Left lobe of liver (tissue), 2 donors: ENCODE results near the gene PRDM16. TPM values are rescaled to one million over a fixed set of nuclear protein-coding genes. Genes with fewer than 3 reads are reported as not detected.

ENCODE experiments used
- ATAC-seq: fragments of 200-7000 bp; cut with Tn5 transposase; one replicate; pipeline ENCODE4 v1.9.1; 2020; ENCODE audit warnings: mild to moderate bottlenecking, moderate library complexity
- DNase-seq: peaks from one replicate; pipeline ENCODE4 v3.0.0-alpha.2; 2020; ENCODE audit warnings: low spot score
- total RNA-seq: library from RNA; stranded (reverse); gene quantifications from one replicate; pipeline ENCODE4 v1.2.1, GENCODE V29; 2021
- donor health status: DM: no; HTN: no; CAD: no; lungs with moderate emphysema.
- donor health status: DM: no; HTN: yes; CAD: no.

PRDM16 gene
- total RNA-seq, 1 donor from 2014 or later, result 0.43 TPM

DNA sequence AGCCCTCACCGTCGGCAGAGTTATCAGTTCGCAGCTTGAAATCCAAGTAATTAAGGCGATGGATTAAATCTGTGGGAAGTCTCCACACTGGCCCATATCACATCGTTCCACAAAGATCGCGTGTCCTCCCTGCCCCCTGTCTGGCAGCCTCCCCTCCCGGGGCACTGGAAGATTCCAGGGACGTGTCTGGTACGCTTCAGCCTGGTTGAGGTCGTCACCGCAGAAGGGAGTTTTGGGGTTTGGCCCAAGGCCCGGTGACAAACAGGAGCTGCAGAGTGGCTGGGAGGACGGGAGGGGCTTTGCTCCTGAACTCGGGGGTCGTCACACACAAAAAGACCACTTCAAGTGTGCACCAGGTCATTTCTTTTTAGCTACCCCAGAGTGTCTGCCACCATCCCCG is 51.1 kb downstream of the PRDM16 start:
- DNase-seq (no peak), ATAC-seq (no peak)

DNA sequence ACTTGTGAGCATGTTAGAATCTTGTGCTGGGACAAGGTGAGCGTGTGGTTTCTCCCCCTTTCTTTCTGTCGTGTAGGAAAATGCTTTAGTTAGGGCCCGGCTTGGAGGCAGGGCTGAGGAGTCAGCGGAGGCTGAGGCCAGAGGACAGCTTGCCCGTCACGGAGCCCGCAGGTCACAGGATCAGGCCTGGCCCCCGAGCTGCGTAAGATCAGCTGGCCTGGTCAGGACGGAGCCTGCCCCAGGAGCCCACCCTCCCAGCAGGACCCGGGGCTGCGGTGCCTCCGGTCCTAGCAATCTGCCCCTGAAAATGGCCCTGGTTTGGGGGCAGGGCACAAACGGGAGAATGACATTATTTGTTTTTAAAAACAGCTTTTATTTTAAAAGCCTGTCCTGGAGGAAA is 52.0 kb downstream of the PRDM16 start:
- ATAC-seq, result no peak
- DNase-seq, result no peak

DNA sequence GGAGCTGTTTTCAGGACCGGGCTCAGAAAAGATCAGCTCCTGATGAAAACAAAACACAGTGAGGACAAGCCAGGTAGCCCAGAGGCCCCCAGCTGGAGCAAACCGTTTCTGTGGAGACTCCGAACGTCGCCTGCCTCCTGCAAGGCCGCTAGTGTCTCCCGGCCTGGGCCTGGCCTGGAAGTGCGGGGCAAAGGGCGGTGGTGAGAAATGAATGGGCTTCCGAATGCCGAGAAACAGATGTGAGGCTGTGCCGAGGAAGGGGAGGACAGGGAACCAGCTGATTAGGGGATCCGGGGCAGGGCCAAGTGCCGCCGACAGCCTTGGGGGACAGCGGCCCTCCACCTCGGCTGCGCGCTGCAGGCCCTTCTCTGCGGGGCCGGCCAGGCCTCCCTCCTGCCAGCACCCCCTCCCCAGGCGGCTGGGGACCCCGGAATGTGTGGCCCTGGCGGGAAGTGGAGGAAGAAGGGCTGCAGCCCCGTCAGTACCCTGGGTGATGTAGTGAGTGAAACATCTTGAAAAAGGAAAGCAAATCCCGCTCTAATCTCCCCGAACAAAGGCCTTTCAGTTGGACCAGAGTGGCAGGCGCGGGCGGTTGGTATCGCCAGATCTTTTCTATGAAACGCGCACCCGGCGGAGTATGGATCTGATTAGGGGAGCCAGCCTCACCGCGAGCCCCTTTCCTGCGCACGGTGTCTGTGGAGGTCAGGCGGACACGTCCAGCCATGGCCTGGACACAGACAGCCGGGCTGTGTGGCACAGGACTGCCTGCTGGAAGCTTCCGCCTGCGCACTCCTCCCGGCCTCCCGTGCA is 52.6 kb downstream of the PRDM16 start:
- no peak for ATAC-seq
- no peak for DNase-seq

DNA sequence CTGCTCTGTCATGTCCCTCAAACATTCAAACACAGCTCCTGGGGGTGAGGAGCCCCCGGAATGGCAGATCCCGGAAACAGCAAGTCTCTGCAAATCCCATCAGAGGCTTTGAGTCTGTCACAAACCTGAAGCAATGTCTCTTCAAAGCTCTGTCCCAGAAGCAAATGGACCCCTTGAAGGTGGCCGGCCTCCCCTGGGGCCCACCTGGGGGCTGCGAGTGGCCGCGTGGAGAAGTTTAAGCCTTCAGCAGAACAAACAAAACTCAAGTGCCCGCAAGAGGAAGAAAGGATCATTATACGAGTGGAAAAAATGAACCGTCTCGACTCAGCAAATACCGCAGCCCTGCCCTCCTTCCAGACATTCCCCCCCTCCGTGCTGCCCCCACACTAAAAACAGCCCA is 53.3 kb downstream of the PRDM16 start:
- ATAC-seq (no peak), DNase-seq (no peak)

DNA sequence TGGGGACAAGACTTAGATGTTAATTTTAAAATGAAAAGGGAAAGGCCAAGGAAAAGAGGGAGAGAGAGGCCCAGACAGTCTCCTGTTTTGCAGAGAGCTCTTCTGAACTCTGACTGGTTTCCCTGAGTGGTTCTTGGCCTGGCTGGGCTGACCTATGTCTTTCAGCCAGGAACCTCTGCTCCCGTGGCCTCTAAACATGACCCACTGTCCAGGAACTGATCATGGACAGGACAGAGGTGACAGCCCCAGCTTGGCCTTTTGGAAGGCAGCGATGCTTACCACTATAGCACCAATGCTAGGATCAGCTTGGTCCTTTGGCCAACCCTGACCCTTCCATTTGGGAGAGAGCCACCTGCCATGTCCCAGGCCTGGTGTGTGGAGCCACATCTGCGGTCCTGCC is 55.2 kb downstream of the PRDM16 start:
- peak; percentile 60 for DNase-seq
- peak; percentile 73 for ATAC-seq

DNA sequence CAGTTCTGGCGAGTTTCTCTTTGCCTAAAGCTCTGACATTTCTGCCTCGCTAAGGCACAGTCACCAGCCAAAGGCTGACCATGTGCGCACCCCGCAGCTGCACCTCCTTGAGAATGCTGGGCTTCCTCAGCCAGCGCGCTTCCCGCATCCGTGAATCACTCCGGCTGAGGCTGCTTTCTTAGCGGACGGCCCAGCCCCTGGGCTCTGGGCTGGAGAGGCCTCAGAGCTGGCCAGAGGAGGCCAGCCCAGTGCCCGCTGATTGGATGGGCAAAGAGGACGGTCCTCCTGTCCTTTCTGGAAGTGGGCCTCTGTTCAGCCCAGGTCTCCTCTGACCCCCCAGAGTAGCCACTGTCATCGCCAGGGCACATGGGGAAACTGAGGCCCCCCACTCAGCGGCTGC is 56.1 kb downstream of the PRDM16 start:
- no peak for DNase-seq
- no peak for ATAC-seq

DNA sequence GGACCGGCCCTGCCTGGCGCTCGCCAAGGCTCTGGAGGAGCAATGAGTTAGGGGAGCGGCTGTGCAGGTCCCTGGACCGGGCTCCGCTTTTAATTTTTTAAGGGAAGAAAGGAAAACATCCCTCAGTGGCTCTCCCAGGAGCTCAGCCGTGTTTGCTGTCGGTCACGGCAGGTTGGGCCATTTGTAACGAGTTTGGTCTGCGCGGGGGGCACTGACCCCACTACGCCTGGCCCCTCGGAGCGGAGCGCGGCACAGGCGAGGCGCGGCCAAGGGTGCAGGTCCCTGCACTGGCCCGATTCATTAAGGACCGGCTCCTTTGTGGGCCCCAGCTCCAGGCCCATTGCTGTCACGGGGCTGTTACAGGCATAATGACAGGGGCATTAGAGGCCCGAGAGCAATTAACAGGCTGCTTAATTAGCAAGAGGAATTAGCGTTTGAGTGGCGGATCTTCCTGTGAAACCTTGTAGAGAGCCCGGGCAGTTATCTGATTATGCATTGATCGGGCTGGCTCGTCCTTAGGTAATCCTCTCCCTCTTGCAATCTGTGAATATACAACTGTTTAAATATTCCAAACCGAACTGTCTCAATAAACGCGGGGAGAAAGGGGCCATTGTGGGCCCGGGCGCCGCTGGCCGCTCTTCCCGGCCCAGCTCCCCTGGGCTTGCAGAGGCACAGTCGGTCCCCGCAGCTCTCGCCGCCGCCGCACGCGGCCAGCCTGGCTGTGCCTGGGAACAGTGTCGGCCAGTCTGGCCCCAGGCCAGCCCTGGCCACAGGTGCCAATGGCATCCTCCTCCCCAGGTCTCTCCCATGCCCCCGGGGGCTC is 56.8 kb downstream of the PRDM16 start:
- ATAC-seq, result peak; percentile 74
- DNase-seq, result peak; percentile 55

DNA sequence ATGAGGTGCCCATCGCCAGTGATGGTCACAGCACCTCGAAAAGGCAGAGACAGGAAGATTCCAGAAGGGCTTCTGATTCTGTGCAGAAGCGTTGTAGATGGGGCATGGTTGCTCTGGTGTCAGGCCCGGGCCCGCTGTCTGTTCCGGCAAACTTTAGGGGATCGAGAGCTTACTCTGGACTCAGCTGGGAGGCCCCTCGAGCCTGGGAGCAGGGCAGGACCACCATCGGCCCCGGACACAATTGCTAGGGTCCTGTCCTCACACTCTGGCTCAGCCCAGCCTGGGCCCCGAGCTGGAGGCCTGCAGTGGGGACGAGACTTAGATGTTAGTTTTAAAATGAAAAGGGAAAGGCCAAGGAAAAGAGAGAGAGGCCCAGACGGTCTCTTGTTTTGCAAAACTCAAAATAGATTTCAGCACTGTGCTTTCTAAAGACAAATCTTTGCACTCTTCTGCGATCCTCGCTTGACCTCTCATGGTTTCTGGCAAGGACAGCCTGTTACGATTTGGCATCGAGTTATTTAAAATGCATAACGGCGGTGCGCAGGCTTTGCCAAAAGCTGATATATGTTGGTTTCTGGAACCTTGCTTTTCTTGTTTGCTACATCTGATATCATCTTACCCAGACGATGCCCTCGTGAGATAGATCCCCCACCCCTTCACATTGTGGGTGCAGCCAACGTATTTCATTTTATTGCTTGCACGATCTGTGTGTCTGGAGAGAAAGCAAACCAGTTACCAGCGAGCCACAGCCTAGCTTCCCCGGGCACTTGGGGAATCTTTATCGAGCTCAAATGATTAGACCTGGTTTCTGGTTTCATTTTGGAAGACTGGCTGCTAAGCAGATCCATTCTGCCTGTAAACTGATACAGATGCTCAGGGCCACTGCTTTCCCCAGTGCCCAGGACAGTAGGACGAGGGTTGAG is 58.0 kb downstream of the PRDM16 start:
- ATAC-seq (no peak), DNase-seq (no peak)

DNA sequence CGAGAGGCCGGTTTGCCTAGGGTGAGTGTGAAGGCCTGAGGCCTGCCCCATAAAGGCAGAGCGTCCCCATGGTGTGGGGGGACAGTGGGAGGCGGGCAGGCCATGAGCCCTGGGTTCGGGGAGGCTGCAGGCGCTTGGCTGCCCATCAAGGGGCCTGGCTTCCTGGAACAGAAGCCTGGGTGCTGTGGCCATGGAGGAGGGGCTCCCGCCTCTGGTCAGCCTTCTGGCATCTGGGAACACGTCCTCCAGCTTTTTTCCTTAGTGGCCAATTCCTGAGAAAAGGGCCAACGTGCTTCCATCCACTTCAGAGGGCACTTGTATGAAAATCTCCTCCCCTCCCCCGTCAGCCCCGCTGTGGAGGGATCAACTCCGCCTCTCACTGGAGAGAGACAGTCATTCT is 58.7 kb downstream of the PRDM16 start:
- ATAC-seq (no peak), DNase-seq (no peak)

DNA sequence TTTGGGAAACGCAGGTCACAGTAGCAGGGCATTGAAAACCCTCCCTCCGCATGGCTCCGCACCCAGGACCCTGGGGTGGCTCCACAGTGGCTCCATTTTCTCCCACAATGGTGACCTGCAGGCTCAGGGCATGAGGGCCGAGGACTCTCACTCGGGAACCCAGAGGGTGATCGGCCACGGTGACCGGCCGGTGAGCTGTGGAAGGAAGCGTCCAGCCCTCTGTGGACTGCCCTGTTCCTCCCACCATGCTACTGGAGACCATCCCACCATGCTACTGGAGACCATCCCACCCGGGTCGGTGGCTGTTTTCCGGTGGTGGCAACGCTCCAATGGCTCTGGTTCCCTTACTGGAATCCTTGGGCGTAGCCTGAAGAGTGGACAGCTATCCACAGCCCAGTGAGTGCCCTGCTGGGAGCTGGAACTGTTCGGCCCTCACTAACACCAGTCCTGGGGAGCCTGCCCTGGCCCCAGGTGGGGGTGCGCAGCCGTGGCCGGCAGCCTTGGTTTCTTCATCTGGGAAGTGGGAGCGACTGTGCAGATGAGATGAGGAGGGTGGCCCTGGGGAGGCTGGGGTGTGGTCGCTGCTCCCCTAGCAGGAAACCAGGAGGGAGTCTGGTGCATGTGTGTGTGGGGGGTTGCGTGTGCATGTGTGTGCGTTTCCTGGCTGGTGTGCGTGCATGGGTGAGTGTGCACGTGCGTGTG is 59.6 kb downstream of the PRDM16 start:
- DNase-seq, result no peak
- ATAC-seq, result no peak

DNA sequence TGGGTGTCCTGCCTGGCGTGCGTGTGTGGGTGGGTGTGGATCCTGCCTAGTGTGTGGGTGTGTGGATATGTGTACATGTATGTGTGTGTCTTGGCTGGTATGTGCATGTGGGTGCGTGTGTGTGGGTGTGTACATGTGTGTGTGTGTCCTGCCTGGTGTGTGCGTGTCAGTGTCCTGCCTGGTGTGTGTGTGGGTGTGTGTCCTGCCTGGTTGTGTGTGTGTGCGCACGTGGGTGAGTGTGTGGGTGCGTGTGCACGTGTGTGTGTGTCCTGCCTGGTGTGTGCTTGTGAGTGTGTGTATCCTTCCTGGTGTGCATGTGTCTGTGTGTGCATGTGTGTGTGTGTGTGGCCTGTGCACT is 60.1 kb downstream of the PRDM16 start:
- ATAC-seq, result no peak
- no peak for DNase-seq

DNA sequence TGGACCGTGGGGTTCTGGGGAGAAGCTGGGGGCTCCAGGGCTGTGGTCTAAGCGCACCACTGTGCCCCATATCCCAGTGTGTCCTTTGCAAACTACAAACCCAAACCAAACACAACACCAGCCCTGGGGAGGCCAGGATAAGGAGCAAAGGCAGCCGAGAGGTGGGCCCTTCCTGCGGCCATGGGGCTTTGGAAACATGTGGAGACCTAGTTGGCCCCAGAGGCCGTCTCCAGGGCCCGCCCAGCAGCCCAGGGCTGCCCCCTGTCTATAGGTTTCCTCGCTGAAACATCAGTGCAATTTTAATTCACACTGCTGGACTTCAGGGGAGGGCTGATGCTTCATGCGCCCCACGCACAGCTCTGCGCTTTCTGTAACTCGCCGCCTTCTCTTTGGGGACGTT is 61.3 kb downstream of the PRDM16 start:
- DNase-seq, result no peak
- no peak for ATAC-seq

DNA sequence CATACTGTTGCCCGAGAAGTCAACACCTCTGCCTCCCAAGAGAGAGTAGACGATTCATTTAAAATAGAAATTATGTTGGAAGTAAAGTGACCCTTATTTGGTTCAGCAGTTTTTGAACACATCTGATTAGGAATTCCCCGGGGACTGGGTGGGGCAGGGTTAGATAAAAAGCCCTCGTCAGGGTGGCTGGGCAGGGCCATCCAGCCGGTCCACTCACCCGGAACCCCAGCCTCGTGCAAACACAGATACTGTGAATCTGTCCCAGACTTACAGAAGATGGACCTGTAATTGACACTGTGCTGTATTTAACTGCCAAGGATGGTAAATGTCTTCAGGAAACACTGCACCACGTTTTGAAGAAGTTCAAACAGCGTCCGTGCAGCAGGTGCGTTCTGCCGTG is 63.7 kb downstream of the PRDM16 start:
- DNase-seq (no peak), ATAC-seq (no peak)

DNA sequence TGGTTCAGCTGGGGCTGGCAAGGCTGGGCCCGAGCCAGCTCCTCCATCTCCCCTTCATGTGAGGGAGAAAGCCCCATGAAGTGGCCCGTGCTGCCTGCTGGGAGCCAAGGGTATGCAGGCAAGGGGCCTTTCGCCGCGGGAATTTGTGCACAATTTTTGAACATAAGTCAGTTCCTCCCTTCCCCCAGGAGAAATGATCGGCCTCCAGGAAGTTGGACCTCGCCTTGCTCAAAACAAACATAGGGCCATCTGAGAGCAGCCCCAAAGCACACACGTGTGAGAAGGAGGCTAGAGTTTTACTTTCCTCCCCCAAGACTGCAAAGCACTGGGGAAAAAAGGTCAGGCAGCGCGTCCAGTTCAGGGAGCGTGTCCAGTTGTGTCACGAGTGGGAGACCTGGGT is 64.7 kb downstream of the PRDM16 start:
- ATAC-seq (no peak), DNase-seq (no peak)

DNA sequence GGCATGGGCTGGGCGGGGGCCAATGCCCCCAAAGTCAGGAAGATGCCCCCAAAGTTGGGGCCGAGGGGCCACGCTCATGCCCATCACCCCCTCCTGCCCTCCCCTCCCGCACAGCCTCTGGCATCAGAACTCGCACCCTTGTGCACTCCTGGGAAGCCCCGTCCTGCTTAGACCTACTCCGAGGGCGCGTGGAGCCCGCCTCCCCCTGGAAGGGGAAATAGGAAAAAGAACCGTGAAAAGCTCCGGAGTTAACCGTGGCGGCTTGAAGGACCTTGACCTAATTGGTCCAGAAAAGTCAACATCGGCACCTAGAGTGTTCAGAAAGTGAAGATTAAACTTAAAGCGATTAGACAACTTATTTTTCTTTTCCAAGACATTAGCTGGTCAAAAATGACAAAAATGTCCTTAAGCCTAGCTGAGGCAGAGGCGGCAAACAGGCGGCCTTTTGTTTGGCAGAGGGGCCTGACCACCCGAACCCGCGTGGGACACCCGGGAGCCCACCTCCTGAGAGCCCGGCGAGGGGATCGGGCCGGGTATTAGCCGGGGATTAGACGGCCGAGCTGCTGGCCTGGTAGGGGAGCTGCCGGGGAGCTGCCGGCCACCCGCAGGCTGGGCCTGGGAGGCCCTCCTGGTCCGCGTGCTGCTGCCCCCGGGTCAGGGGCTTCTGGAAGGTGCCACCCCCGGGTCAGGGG is 65.5 kb downstream of the PRDM16 start:
- ATAC-seq (no peak), DNase-seq (no peak)

DNA sequence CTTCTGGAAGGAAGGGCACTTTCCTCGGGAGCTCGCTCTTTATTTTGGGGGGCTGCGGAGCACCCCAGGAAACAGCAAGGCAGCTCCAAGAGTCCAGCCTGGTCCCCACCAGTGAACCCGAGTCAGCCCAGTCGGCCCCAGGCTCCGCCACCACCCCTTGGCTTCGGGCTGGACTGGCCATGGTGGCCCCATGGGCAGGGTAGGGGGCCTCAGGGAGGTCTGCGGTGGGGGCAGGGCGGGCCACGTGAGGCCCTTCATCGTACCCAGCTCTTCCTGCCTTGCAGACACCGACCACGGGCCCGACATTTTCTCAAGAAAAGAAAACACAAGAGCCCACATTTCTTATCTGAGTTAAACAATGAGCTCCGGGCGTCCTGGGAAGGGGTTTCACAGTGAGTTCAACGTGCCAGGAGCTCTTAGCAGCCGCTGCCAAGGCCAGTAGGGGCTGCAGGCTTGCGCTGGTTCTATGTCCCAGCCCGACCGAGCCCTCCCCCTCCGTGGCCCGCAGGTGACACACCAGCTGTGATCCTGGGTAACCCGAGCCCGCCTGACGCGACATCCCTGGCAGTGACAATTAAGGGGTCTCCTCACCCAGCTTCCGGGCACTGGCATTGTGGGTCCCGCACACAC is 66.2 kb downstream of the PRDM16 start:
- ATAC-seq, result no peak

DNA sequence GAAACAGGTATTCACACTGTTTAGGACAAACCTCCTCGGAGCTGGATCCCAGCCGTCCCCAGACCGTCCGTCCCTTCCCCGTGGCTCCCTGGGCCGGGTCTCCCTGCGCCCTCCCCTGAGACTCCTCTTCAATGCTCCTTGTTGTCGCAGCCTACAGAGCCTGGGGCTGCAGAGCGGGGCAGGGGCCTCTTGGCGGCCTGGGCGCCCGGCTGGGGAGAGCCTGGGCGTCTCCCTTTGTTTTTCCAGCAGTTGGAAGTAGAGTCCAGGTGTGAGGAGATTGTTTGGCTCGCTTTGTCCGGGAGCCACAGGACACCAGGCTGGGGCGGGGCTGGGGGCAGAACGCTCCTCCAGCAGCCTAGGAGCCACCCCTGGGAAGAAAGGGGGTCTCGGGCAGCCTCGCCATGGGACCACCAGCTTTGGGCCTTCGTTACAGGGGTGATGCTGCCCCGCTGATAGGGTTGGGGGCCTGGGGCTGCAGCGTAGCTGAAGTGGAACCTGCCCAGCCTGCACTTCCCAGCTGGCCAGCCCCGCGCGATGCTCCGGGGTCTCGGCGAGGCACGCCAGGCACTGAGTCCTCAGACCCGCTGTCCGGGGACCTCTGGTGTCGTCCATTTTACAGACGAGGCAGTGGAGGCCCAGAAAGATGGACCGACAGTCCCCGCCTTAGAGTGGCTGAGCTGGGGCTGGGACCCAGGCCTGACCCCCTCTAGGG is 66.9 kb downstream of the PRDM16 start:
- no peak for ATAC-seq
- no peak for DNase-seq

More for the DNA sequence above, 66.2 kb downstream of the PRDM16 start:
- no peak for DNase-seq

DNA sequence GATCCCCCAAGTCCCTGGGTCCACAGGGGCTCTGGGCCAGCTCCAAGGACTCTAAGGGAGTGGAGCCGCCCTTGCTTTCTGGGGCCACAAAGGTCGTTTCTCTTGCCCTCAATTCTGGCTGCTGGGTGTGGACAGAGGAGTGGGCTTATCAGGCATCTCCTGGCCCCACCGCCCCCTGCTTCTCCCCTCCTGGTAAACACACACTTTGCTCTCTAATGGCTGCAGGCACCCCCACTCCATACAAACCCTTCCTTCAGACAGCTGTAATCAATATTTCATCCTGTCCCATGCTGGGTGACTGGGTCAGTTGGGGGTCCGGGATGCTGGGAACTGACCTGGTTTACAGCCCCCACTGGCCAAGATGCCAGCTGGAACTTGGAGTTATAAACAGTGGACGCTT is 67.5 kb downstream of the PRDM16 start:
- ATAC-seq (no peak), DNase-seq (no peak)
